Measurements from ENCODE around the gene SNN.
A peak's percentile ranks its signal among the peaks of the same experiment; 100 is the strongest.

Gene SNN

DNA sequence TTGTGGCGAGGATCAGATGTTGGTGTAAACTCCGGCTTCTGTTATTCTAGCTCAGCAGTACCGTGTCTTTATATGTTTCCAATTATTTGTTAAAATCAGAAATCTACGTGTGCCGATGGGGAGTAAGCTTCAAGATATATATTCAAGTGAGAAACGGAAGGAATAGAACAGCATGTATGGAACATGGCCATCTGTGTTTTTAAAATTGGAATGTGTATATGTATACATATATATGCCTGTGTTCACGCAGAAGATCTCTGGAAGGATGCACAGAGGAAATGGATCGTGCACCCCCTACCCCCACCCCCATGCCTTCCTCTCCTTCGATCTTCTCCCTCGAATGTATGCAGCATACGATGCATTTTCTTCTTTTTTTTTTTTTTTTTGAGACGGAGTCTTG is 7.7 kb upstream of the SNN start:
- no peaks in the 10 kb centered on the region for H3K79me2 ChIP-seq (ENCODE audit: insufficient read depth, low read length)
- H3K27me3 ChIP-seq (ENCODE audit: insufficient read depth, low read length, poor library complexity, severe bottlenecking): no peaks in the 10 kb centered on the region
- no peaks in the 10 kb centered on the region for H3K9me2 ChIP-seq (replicated peaks; ENCODE audit: low read depth, low read length)
- TF ChIP-seq, protein P1, sequence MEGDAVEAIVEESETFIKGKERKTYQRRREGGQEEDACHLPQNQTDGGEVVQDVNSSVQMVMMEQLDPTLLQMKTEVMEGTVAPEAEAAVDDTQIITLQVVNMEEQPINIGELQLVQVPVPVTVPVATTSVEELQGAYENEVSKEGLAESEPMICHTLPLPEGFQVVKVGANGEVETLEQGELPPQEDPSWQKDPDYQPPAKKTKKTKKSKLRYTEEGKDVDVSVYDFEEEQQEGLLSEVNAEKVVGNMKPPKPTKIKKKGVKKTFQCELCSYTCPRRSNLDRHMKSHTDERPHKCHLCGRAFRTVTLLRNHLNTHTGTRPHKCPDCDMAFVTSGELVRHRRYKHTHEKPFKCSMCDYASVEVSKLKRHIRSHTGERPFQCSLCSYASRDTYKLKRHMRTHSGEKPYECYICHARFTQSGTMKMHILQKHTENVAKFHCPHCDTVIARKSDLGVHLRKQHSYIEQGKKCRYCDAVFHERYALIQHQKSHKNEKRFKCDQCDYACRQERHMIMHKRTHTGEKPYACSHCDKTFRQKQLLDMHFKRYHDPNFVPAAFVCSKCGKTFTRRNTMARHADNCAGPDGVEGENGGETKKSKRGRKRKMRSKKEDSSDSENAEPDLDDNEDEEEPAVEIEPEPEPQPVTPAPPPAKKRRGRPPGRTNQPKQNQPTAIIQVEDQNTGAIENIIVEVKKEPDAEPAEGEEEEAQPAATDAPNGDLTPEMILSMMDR (conservative IDR thresholded peaks at IDR 0.05; ENCODE audit: low read length): no peak
- TF ChIP-seq EZH2phosphoT487 (IDR thresholded peaks at IDR 0.05; ENCODE audit: borderline replicate concordance): no peak
- H3K4me3 ChIP-seq (ENCODE audit: low read length, poor library complexity, severe bottlenecking): no peak overlapping the region
- peaks cover 14% of the 10 kb centered on the region for H3K4me1 ChIP-seq (ENCODE audit: insufficient read depth, low read length, poor library complexity, severe bottlenecking)
- no peaks in the 10 kb centered on the region for H4K20me1 ChIP-seq (ENCODE audit: insufficient read depth, low read length, poor library complexity, severe bottlenecking)
- no peak overlapping the region for H2AFZ ChIP-seq (ENCODE audit: low read length)
- no peak overlapping the region for H3K9ac ChIP-seq (ENCODE audit: low read depth, low read length, poor library complexity, severe bottlenecking)
- H3K4me2 ChIP-seq (ENCODE audit: low read depth, low read length, poor library complexity, severe bottlenecking): no peak overlapping the region
- H3F3A ChIP-seq (ENCODE audit: low read depth): no peaks in the 10 kb centered on the region
- no peaks in the 10 kb centered on the region for H3K9me3 ChIP-seq (ENCODE audit: insufficient read depth, low read depth, low read length)
- H3K36me3 ChIP-seq (ENCODE audit: insufficient read depth, low read length): no peaks in the 10 kb centered on the region

DNA sequence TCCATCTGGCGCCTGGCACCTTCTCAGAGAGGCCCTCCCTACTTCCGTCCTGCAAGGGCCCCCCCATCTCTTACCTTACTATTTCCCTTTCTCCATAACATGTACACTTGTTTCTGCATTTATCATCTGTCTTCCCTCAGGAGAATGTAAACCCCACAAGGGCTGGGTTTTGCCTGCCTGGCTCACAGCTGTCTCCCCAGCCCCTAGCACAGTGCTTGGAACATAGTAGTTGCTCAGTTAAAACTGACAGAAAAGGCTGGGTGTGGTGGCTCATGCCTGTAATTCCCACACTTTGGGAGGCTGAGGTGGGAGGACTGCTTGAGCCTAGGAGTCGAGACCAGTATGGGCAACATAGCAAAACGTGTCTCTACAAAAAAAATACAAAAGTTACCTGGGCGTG is 5.7 kb upstream of the SNN start:
- H3K4me3 ChIP-seq (ENCODE audit: low read length, poor library complexity, severe bottlenecking): no peak overlapping the region
- H4K20me1 ChIP-seq (ENCODE audit: insufficient read depth, low read length, poor library complexity, severe bottlenecking): no peaks in the 10 kb centered on the region
- no peaks in the 10 kb centered on the region for H3K9me3 ChIP-seq (ENCODE audit: insufficient read depth, low read depth, low read length)
- H2AFZ ChIP-seq (ENCODE audit: low read length): no peak overlapping the region
- H3K4me1 ChIP-seq (ENCODE audit: insufficient read depth, low read length, poor library complexity, severe bottlenecking): peaks cover 20% of the 10 kb centered on the region
- no peak for TF ChIP-seq EZH2phosphoT487 (IDR thresholded peaks at IDR 0.05; ENCODE audit: borderline replicate concordance)
- TF ChIP-seq, protein P1 (conservative IDR thresholded peaks at IDR 0.05; ENCODE audit: low read length): no peak
- no peaks in the 10 kb centered on the region for H3K9me2 ChIP-seq (replicated peaks; ENCODE audit: low read depth, low read length)
- no peak overlapping the region for H3K4me2 ChIP-seq (ENCODE audit: low read depth, low read length, poor library complexity, severe bottlenecking)
- H3K36me3 ChIP-seq (ENCODE audit: insufficient read depth, low read length): no peaks in the 10 kb centered on the region
- H3K27me3 ChIP-seq (ENCODE audit: insufficient read depth, low read length, poor library complexity, severe bottlenecking): no peaks in the 10 kb centered on the region
- no peak overlapping the region for H3K9ac ChIP-seq (ENCODE audit: low read depth, low read length, poor library complexity, severe bottlenecking)
- no peaks in the 10 kb centered on the region for H3K79me2 ChIP-seq (ENCODE audit: insufficient read depth, low read length)
- H3F3A ChIP-seq (ENCODE audit: low read depth): no peaks in the 10 kb centered on the region

DNA sequence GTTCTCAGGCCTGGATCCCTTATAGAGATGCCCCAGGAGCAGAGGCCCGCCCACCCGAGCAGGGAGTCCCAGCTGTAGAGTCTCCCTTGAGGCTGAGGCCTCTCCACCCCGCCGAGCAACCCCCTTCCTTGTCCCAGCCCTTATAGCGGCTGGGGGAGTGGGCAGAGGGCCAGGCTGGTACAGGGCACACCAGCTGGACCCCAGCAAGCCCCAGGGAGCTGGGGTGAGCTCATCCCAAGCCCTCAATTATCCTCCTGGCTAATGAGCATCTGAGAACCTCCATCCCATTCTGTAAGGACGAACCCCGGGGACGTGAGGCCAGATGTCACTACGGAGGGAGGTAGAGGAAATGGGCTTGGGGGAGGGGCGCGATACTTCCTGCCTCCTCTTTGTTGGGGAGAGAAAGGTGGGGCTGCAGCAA is 3.2 kb upstream of the SNN start:
- peak overlapping the region; percentile 70 for H3K4me3 ChIP-seq (ENCODE audit: low read length, poor library complexity, severe bottlenecking)
- no peak for TF ChIP-seq EZH2phosphoT487 (IDR thresholded peaks at IDR 0.05; ENCODE audit: borderline replicate concordance)
- TF ChIP-seq, protein P1 (conservative IDR thresholded peaks at IDR 0.05; ENCODE audit: low read length): no peak

More for the DNA sequence above, 3.2 kb upstream of the SNN start:
- no peaks in the 10 kb centered on the region for H3K9me2 ChIP-seq (replicated peaks; ENCODE audit: low read depth, low read length)
- peak overlapping the region; percentile 79 for H3K4me2 ChIP-seq (ENCODE audit: low read depth, low read length, poor library complexity, severe bottlenecking)
- no peaks in the 10 kb centered on the region for H4K20me1 ChIP-seq (ENCODE audit: insufficient read depth, low read length, poor library complexity, severe bottlenecking)
- H3F3A ChIP-seq (ENCODE audit: low read depth): no peaks in the 10 kb centered on the region
- no peaks in the 10 kb centered on the region for H3K9me3 ChIP-seq (ENCODE audit: insufficient read depth, low read depth, low read length)
- peak overlapping the region; percentile 58 for H3K9ac ChIP-seq (ENCODE audit: low read depth, low read length, poor library complexity, severe bottlenecking)
- no peaks in the 10 kb centered on the region for H3K36me3 ChIP-seq (ENCODE audit: insufficient read depth, low read length)
- H3K79me2 ChIP-seq (ENCODE audit: insufficient read depth, low read length): peaks cover 16% of the 10 kb centered on the region; the same call in 1 of the 2 replicates
- peak overlapping the region; percentile 89 for H2AFZ ChIP-seq (ENCODE audit: low read length)
- H3K4me1 ChIP-seq (ENCODE audit: insufficient read depth, low read length, poor library complexity, severe bottlenecking): peaks cover 20% of the 10 kb centered on the region
- no peaks in the 10 kb centered on the region for H3K27me3 ChIP-seq (ENCODE audit: insufficient read depth, low read length, poor library complexity, severe bottlenecking)
